NB4 (cell line): Measurements from ENCODE around the gene CCL8.
A peak's percentile ranks its signal among the peaks of the same experiment; 100 is the strongest.
"Not testable (repeated sequence)": the region's sequence is repeated elsewhere in the genome, so short reads cannot be mapped to it uniquely, and the experiment has no call there.

Experiments used
- DNase-seq: peaks from one replicate; pipeline ENCODE4 v3.0.0; 2010; ENCODE audit warnings: low read depth
- H3K4me3 ChIP-seq: one replicate; pipeline ENCODE4 v1.5.1; 2011; ENCODE audit warnings: mild to moderate bottlenecking, low read depth, low read length, moderate library complexity
- CTCF ChIP-seq: IDR thresholded peaks from one replicate; pipeline ENCODE4 v1.5.1; 2012; ENCODE audit warnings: low read depth, low read length
- MYC ChIP-seq: IDR thresholded peaks from 2 replicates; pipeline ENCODE4 v1.6.1; 2011; ENCODE audit warnings: low read depth, low read length
- POLR2A ChIP-seq: IDR thresholded peaks from 2 replicates; pipeline ENCODE4 v1.6.1; 2011; ENCODE audit warnings: mild to moderate bottlenecking; ENCODE audit not compliant: insufficient read length; ENCODE audit errors: extremely low read depth
- TF ChIP-seq, protein P1 (sequence below): IDR thresholded peaks from 2 replicates; pipeline ENCODE4 v1.6.1; 2011; ENCODE audit warnings: low read depth, low read length

CCL8 gene

DNA sequence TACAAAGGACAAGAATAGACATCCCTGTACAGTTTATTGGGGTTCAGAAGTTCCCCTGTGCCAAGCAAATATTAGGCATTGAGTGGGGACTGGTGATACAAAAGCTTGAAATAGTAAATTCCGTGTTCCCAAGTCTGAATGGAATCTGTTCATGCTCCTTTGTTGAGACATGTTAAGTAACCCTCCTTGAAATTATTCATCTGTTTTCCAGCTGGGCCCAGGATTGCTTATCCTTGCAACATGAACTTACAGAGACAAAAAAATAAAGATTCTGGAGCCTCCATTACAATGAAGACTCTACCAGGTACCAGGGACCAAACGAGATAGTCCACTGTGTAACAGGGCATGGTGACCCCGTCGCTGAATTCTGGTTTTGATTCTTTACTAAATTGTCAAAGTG, 6.1 kb upstream of the CCL8 start:
- TF ChIP-seq, protein P1, sequence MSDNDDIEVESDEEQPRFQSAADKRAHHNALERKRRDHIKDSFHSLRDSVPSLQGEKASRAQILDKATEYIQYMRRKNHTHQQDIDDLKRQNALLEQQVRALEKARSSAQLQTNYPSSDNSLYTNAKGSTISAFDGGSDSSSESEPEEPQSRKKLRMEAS: no peak
- no peak for TF ChIP-seq CTCF
- TF ChIP-seq POLR2A: no peak
- no peak for TF ChIP-seq MYC
- no peak for DNase-seq
- no peak overlapping the region for H3K4me3 ChIP-seq

DNA sequence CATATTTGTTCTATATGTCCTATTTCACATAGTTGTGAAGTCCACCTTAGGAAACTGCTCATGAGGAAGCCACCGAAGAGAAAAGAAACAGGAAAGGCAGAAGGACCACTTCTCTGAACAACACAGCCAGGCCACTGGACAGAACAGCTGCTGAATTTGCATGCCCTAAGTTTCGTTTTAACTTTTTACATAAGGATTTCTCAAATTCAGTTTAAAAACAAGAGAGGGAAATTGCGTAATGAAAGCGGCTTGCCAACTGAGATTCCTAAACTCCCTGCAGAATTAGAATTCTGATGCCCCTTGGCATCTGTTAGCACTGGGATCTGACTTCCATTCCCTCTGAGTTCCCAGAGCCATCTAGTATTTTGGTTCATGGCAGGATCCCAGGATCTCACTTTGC, 5.0 kb upstream of the CCL8 start:
- peak; percentile 50 for DNase-seq
- no peak overlapping the region for H3K4me3 ChIP-seq
- TF ChIP-seq CTCF: no peak
- TF ChIP-seq MYC: no peak
- TF ChIP-seq POLR2A: no peak
- TF ChIP-seq, protein P1: no peak

DNA sequence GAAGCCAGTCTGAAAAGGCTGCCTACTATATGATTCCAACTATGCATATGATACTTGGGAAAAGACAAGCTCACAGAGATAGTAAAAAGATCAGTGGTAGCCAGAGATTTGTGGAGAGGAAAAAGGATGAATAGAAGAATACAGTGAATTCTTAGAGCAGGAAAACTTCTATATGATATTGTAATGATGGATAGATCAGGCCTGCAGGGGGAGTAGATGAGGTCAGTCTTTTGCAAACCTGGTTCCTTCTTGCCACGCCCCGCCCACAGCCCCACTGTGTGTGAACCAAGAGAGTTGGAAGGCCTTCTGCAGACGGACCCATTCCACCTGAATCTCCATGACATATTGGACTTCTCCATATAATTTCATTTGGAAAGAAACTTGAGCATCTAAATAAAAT, 761 bp upstream of the CCL8 start:
- DNase-seq: peak; percentile 35
- TF ChIP-seq, protein P1: no peak
- TF ChIP-seq CTCF: peak; percentile 3
- no peak overlapping the region for H3K4me3 ChIP-seq

- H3K4me3 ChIP-seq: no peak overlapping the region
- no peak for DNase-seq
- TF ChIP-seq, protein P1: no peak
- TF ChIP-seq CTCF (no peak), POLR2A (no peak), MYC (no peak)
Observed at GRCh38 chr17:34321964-34322363, 2.7 kb downstream of the CCL8 start.

GRCh38 chr17:34327580-34327979, 8.3 kb downstream of the CCL8 start:
- peak; percentile 23 for DNase-seq
- not testable (repeated sequence) for H3K4me3 ChIP-seq

GRCh38 chr17:34337701-34338100, 18.5 kb downstream of the CCL8 start:
- TF ChIP-seq CTCF (no peak), MYC (no peak), POLR2A (no peak)
- TF ChIP-seq, protein P1: no peak
- no peak overlapping the region for H3K4me3 ChIP-seq
- DNase-seq: no peak
